Lower lobe of right lung (tissue), 2 donors: ENCODE results near the gene GIT2. TPM values are rescaled to one million over a fixed set of nuclear protein-coding genes. Genes with fewer than 3 reads are reported as not detected.
"Not testable (repeated sequence)": the region's sequence is repeated elsewhere in the genome, so short reads cannot be mapped to it uniquely, and the experiment has no call there.

ENCODE experiments used
- ATAC-seq, 2 donors: fragments of 200-7000 bp; cut with Tn5 transposase; one replicate each; pipeline ENCODE4 v1.9.1; 2020 to 2022; ENCODE audit warnings: mild to moderate bottlenecking in 2 of 2, moderate library complexity in 2 of 2
- DNase-seq: peaks from one replicate; pipeline ENCODE4 v3.0.0-alpha.2; 2020
- H3K27ac ChIP-seq: fragments of 200-600 bp; one replicate; pipeline ENCODE4 v1.8.0; 2022
- H3K27me3 ChIP-seq: fragments of 200-600 bp; one replicate; pipeline ENCODE4 v1.8.0; 2022; ENCODE audit warnings: low read depth
- H3K36me3 ChIP-seq: fragments of 200-600 bp; one replicate; pipeline ENCODE4 v1.8.0; 2022; ENCODE audit warnings: mild to moderate bottlenecking
- H3K4me1 ChIP-seq: fragments of 200-600 bp; one replicate; pipeline ENCODE4 v1.8.0; 2022
- H3K4me3 ChIP-seq: fragments of 200-600 bp; one replicate; pipeline ENCODE4 v1.8.0; 2022; ENCODE audit warnings: mild to moderate bottlenecking
- H3K9me3 ChIP-seq: fragments of 200-600 bp; one replicate; pipeline ENCODE4 v1.8.0; 2022
- intact Hi-C: fragments of 100-400 bp; cut with DNase I; formaldehyde crosslinking; loops from one replicate; pipeline ENCODE4 v1.11.0; 2022
- total RNA-seq: library from RNA; stranded (reverse); fragmentation: NEBNext Ultra II Directional; extraction: Animal tissue kit (Norgen Biotek cat#: 25700); gene quantifications from one replicate; pipeline ENCODE4 v1.2.1, GENCODE V29; 2021
- TF ChIP-seq, protein P1 (sequence below): fragments of 200-600 bp; IDR thresholded peaks from one replicate; pipeline ENCODE4 v1.8.0; 2022; ENCODE audit warnings: antibody characterized with exemption, mild to moderate bottlenecking
- donor health status: DM: no; HTN: yes; CAD: no; lungs with severe emphysema.

Gene GIT2
- total RNA-seq, 1 donor from 2014 or later: 62.2 TPM

DNA sequence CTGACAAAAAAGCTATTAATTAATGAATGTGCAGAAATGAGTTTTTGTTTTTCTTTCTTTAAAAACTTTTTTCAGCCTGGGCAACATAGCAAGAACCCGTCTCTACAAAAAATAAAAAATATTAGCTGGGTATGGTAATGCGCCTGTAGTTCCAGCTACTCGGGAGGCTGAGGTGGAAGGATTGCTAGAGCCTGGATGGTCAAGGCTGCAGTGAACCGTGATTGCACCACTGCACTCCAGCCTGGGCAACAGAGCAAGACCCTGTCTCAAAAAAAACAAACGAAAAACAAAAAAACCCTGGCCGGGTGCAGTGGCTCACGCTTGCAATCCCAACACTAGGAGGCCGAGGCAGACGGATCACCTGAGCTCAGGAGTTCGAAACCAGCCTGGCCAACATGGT is 7.9 kb downstream of the GIT2 start:
- Histone ChIP-seq H3K9me3 (no peaks in the 10 kb centered on the region), H3K27me3 (no peaks in the 10 kb centered on the region), H3K4me3 (no peak overlapping the region), H3K27ac (no peak overlapping the region), H3K4me1 (peaks cover 9% of the 10 kb centered on the region), H3K36me3 (peaks cover 81% of the 10 kb centered on the region)
- intact Hi-C loops: no loop called here
- TF ChIP-seq, protein P1, sequence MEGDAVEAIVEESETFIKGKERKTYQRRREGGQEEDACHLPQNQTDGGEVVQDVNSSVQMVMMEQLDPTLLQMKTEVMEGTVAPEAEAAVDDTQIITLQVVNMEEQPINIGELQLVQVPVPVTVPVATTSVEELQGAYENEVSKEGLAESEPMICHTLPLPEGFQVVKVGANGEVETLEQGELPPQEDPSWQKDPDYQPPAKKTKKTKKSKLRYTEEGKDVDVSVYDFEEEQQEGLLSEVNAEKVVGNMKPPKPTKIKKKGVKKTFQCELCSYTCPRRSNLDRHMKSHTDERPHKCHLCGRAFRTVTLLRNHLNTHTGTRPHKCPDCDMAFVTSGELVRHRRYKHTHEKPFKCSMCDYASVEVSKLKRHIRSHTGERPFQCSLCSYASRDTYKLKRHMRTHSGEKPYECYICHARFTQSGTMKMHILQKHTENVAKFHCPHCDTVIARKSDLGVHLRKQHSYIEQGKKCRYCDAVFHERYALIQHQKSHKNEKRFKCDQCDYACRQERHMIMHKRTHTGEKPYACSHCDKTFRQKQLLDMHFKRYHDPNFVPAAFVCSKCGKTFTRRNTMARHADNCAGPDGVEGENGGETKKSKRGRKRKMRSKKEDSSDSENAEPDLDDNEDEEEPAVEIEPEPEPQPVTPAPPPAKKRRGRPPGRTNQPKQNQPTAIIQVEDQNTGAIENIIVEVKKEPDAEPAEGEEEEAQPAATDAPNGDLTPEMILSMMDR: no peak
- ATAC-seq: no peak
- no peak for DNase-seq

DNA sequence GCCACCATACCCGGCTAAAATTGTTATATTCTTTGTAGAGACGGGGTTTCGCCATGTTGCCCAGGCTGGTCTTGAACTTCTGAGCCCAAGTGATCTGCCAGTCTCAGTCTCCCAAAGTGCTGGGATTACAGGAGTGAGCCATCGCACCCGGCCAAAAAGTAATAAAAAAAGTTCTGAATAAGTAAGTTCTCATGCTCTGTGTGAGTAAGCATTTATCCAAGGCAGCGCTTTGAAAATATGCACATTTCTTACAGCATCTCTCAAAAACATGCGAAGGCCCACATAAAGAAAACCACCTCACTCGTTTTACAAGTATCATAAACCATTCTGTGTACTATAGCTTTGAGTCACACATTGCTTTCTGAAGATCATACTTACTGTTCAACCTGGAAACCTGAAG is 8.6 kb downstream of the GIT2 start:
- ATAC-seq (no peak), DNase-seq (no peak)
- intact Hi-C loops: no loop called here
- Histone ChIP-seq H3K27me3 (no peaks in the 10 kb centered on the region), H3K36me3 (peaks cover 87% of the 10 kb centered on the region), H3K27ac (no peak overlapping the region), H3K9me3 (no peaks in the 10 kb centered on the region), H3K4me3 (no peak overlapping the region), H3K4me1 (peaks cover 3% of the 10 kb centered on the region)
- TF ChIP-seq, protein P1: no peak

DNA sequence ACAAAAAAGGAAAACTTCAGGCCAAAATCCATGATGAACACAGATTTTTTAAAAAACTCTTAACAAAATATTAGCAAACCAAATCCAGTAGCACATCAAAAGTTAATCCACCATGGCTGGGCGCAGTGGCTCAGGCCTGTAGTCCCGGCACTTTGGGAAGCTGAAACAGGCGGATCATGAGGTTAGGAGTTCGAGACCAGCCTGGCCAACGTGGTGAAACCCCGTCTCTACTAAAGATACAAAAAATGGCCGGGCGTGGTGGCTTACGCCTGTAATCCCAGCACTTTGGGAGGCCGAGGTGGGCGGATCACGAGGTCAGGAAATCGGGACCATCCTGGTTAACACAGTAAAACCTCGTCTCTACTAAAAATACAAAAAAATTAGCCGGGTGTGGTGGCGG is 9.9 kb downstream of the GIT2 start:
- H3K4me3 ChIP-seq, ATAC-seq, H3K27me3 ChIP-seq, DNase-seq, H3K9me3 ChIP-seq, H3K27ac ChIP-seq, intact Hi-C loops, H3K4me1 ChIP-seq: not testable (repeated sequence)
- H3K36me3 ChIP-seq: peaks cover 100% of the 10 kb centered on the region

DNA sequence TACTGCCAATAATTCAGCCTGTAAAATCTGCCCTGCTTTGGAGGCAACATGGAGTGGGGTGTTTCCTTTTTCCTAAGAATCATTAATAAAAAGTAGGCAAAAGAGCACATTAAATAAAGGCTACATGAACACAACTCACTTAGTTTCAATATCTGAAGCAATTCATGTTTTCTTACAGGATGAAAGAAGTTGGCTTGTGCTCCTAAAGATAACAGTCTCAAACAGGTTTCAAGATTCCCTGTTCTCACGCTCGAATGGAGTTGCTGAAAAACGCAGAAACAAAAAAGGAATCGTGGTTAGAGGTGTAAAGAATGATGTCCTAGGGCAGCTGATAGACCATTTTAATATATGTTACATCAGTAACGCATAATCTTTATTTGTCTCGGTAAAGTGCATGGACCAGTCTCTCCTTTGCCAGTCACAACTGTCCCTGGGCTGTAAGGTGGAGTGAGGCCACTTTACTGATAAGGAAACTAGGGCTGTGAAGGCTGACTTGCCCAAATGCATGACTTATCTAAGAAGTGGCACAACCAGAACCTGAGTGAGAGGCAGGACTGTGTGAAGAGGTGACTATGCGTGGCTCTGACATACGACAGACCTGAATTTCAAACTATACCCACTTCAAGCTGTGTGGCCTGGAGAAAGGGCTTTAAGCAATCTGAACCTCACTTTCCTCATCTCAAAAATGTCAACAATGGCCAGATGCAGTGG is 12.6 kb downstream of the GIT2 start:
- TF ChIP-seq, protein P1: no peak
- intact Hi-C loops: no loop called here
- Histone ChIP-seq H3K27ac (no peak overlapping the region), H3K4me3 (no peak overlapping the region), H3K36me3 (peaks cover 100% of the 10 kb centered on the region), H3K27me3 (no peaks in the 10 kb centered on the region), H3K4me1 (peaks cover 4% of the 10 kb centered on the region), H3K9me3 (no peaks in the 10 kb centered on the region)
- ATAC-seq (peak; percentile 86 to 94), DNase-seq (no peak)

DNA sequence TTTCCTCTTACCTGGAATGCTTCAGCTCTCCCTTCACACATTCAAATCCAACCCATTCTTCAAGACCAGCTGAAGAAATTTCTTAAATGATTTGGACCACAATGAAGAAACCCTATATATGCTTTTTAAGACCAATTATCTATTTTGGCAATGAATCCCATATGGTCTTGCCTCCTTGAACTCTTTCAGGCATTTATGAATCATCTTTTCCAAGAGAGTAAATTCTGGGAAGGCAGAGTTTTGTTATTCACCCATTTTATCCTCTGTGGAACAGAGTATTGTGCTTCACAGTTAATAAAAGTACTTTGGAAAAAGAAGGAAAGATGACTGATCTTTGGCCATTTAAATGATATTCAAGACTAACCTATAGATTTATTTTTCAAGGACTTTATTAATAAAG is 14.0 kb downstream of the GIT2 start:
- intact Hi-C loops: no loop called here
- Histone ChIP-seq H3K4me3 (no peak overlapping the region), H3K4me1 (peaks cover 4% of the 10 kb centered on the region), H3K9me3 (no peaks in the 10 kb centered on the region), H3K27me3 (no peaks in the 10 kb centered on the region), H3K36me3 (peaks cover 100% of the 10 kb centered on the region), H3K27ac (no peak overlapping the region)
- ATAC-seq (no peak), DNase-seq (no peak)
- TF ChIP-seq, protein P1: no peak

DNA sequence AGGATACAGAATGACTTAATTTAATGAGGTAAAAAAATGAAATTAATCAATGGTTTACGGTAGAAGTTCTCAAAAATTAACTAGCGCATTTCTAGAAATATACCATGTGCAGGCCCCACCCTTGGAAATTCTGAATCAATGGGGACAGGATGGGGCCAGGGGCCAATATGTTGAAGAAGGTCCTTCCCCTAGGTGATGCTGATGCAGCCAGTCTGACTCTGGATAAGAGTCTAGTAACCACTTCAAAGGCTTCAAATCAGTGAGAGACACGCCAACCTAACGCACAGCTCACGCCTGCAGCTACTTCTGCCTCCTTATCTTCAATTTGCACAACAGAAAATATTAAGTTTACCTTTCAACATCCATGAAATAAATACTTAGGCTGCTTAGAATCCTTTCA is 14.9 kb downstream of the GIT2 start:
- peaks cover 100% of the 10 kb centered on the region for H3K36me3 ChIP-seq
- ATAC-seq: no peak

More for the DNA sequence above, 14.9 kb downstream of the GIT2 start:
- Histone ChIP-seq H3K9me3 (no peaks in the 10 kb centered on the region), H3K4me3 (no peak overlapping the region), H3K4me1 (peaks cover 4% of the 10 kb centered on the region), H3K27ac (no peak overlapping the region), H3K27me3 (no peaks in the 10 kb centered on the region)
- TF ChIP-seq, protein P1: no peak
- intact Hi-C loops: no loop called here
- no peak for DNase-seq
